Measurements from ENCODE around the gene NFKB2. TPM values are rescaled to one million over a fixed set of nuclear protein-coding genes. Genes with fewer than 3 reads are reported as not detected.

The NFKB2 gene
- total and polyA plus RNA-seq, 2 of the 8 experiments (the other 6 are each of a cell fraction or from before 2014, with no cell fraction given) = 20.4 to 31.4 TPM

- TF ChIP-seq KDM1A (IDR thresholded peaks at IDR 0.05; ENCODE audit: borderline replicate concordance, low read length) = no peak
Measured at GRCh38 chr10:102449321-102450123, 54.0 kb downstream of the NFKB2 start (continued).
